GM21723 (cell line): ENCODE data around the gene LRRK1.

Experiments
- ATAC-seq: cut with Tn5 transposase; IDR thresholded peaks from one replicate; pipeline ENCODE4 v1.9.1; 2021; ENCODE audit warnings: mild to moderate bottlenecking, moderate library complexity; ENCODE audit not compliant: unreplicated experiment

The LRRK1 gene

DNA sequence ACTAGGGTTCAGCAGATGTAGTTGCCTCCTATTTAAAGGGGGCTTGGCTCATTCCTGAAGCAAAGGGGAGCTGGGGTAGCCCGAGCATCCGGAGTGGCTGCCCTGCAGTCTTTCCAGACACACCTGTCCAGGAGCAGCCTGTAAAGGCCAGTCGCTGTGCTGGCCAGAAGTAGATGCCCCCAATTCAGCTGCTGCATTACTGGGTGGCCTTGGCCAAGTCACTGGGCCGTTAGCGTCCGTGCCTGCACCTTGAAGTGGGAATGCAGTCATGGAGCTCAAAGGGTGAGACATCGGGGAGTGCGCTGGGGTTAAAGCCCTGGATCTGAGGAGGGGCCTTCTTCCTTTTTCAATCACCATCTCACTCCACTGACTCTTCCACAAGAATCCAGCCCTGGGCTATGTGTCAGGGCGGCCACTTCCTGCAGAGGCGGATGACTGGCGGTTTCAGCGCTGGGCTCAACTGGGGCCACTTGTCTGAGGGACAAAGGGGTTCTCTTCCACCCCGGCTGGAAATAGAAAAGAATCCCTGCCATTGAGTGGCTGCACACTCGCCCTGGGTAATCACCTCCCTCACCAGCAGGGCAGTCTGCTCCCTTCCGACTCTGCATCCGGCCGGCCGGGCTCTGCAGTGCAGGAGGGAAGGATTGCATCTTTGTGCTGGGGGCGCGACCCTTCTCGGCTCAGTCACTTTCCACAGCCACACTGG is 27.7 kb upstream of the LRRK1 start:
- no peak for ATAC-seq

DNA sequence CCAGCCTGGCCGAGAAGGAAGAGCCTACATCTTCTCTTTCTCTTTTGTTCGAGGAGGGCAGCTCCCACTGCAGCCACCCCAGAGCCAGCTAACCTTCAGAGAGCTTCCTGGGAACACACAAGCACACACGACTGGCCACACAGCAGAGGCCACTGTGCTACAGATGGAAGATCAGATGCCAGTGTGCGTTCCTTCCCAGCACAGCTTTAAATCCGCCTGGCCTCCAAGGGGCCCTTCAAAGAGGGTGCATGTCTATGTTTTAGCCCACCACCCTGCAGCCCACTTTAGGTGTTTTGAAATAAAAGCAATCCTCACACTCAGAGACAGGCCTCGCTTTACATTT is 27.2 kb upstream of the LRRK1 start:
- ATAC-seq: no peak

DNA sequence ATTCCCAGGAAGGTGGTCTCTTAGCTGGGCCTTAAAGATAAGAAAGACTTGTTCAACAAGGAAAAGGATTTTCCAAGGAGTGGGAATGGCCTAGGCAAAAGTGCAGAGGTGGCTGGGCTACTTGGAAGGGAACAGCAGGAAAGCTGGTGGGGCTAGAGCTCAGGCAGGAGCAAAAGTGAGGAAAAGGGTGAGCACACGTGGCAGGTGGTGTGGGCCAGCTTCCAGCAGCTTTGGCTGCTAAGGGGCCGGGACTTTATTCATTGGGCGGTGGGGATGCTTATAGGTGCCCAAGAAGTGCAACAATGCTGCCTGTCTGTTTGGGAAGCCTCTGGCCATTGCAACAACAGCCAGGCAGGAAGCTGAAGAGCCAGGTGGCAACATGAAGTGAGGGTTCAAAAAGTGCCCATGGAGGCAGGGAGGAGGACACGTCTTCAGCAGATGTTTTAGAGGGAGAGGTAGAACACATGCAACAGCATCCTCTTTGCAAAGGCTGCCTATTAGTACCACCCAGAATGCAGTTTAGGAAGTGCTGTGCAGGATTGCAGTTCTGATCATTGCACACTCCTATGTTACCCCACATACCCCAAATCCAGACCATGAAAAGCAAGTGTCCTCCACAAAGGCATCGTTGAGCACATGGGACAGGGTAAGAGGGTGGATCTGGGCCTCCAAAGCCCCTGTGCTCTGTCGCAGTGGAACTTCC is 25.7 kb upstream of the LRRK1 start:
- ATAC-seq: no peak

DNA sequence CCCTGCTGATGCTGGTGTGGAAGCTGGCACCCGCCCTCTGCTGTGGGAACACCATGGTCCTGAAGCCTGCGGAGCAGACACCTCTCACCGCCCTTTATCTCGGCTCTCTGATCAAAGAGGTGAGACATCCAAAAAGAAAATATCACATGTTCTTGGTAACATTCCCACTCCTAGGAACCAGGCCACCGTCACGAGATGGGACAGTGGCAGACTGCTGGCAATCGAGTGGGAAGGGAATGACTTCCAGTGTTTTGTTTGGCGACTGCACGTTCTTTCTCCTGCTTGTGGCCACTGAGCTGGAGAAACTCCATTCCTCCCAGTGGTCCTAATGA is 25.2 kb upstream of the LRRK1 start:
- ATAC-seq: no peak

DNA sequence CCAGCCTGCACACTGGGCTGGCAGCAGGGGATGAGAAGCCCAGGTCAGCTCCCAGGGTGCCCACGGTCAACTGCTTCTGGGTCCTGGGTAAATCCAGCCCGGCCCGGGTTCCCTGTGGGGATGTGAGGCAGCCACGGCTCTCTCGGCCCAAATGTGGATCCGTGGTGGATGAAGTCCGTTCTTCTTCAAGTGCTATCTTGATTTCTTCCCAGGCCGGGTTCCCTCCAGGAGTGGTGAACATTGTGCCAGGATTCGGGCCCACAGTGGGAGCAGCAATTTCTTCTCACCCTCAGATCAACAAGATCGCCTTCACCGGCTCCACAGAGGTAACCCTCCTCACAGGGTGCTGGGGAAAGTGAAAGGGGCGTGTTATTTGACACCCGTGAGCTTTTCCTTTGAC is 23.4 kb upstream of the LRRK1 start:
- ATAC-seq: no peak

DNA sequence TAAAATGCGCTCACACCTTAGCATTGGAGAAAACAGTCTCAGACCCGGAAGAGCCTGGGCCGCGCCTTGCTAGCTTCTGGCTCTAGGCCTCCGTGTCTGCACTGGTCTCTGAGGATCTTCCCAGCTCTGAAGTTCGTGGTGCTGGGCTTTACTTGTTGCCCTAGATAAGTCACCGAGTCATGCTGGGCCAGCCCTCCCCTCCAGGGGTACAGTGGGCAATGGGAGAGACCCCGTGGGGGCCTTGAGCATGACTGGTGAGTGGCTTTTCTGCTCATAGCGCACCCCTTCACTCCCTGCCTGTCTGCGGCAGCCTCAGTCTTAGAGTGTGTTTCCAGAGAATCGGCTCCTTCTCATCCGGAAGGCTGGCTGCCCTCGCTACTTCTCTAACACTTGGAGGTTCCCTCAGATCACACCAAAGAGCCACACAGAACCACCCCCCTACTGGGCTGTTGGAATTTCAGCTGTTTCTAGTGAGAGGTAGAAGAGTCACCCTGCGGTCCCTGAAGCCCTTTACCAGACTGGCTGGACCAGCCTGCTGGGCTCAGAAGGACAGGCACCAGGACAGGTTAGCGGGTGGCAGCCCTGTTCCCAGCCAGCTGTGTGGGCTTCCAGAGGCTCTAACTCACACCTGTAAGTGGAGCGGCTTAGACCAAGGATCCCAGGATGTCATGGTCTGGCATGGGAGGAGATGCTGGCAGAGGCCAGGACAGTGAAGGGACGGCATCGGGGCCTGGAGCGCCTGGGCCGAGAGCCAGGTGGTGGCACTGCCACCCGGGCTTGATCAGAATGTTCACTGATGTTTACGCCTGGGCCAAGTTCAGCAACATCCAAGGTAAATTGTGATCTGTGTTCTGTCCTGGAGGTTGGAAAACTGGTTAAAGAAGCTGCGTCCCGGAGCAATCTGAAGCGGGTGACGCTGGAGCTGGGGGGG is 21.7 kb upstream of the LRRK1 start:
- no peak for ATAC-seq

DNA sequence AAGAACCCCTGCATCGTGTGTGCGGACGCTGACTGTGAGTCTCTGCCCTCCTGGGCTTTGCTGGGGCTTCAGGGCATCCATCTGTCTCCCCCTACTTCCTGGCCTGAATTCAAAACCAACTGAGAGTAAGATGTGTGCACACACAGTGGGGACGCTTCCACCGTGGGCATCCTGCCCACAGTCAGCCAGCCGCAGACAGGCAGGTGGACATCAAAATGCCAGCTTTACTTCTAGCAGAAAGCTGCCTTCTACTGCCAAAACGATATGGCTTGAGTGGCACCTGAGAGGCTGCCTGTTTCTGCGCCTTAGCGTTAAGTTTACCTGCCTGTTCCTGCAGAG is 21.0 kb upstream of the LRRK1 start:
- ATAC-seq: no peak

DNA sequence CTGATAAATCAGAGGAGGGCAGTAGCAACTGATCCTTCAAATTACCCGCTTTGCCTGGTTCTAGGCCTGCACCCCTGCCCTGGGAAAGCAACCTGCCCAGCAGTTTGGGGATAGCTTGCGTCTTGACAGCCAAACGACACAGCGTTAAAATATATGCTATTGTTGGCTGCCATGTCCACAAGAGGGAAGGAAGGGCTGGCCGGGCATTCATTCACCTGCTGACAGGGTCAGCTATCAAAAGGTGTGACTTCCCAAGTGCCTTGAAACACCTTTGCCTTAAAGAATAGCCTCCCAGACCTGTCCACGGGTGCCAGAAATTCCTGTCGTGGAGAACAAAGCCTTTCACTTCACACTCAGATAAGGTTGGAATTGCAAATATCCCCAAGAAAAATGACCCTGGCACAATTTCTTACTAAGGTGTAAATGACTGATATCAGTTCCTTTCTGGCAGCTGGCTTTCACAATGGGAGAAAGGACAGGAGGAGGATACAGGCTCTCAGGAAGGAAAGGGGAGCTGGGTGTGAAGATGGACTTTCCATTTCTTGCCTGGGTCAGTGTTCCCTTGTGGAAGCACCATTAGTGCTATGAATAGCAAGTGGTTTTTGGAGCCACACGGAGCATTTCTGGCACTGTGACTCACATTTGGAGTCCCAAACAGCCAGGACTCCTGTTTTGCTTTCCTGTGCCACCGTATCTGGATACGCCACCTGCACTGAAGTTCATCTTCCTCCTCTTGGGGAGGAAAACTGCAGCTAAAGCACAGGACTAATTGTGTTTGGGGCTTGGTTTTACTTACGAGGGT is 20.3 kb upstream of the LRRK1 start:
- no peak for ATAC-seq

DNA sequence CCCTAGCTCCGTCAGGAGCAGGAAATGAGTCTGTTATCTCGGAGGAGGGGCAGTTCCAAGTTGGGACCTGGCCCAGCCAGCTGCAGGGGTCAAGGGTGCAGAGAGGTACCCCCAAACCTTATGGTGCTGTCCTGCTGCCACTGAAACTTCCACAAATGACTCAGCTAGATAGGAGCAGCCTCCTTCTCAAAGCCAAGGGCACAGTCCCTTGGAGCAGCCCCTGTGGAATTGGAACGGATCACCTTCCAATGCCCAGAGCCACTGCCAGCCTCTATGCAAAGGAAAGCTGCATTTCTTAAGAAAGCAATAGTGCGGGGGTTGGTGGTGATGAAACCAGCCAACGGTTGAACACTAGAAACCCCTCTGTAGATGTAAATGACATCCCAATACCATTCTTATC is 19.6 kb upstream of the LRRK1 start:
- no peak for ATAC-seq

DNA sequence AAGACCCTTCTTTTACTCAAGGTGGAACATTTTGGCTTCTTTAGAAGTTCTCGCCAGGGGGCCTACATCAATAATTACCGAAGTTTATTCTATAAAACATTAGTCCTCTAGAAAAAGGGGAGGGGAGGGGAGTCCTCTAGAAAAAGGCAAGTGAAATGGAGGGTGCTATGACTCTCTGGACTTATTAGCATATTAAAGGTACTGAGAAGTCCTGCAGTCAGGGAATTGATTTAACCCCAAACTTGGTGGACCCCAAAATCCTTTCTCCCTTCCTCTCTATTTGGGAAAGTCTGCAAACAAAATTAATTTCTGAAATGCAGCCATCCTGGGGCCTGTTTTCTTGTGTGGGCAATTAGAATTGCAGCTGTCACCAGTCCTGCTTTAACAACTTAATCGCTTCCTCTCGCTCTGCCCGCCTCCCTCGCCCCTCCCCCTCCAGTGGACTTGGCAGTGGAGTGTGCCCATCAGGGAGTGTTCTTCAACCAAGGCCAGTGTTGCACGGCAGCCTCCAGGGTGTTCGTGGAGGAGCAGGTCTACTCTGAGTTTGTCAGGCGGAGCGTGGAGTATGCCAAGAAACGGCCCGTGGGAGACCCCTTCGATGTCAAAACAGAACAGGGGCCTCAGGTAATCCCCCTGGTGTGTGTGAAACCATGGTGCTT is 18.9 kb upstream of the LRRK1 start:
- no peak for ATAC-seq

DNA sequence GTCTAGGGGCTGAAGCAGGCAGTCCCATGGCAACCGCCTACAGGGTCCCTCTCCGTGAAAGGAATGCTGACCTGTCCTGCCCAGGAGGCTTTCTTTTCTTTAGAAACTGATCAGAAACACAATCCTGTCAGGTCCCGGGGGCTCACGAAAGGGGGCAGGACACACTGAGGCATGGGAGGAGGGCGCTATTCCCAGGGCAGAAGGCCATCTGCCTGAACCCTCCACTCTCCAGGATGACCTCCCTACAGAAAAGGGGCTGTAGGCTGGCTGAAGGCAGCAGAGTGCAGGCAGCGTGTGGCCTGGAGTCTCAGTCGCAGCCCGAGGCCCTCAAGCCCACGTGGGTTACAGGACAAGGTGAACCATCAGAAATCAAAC is 18.4 kb upstream of the LRRK1 start:
- ATAC-seq: no peak

DNA sequence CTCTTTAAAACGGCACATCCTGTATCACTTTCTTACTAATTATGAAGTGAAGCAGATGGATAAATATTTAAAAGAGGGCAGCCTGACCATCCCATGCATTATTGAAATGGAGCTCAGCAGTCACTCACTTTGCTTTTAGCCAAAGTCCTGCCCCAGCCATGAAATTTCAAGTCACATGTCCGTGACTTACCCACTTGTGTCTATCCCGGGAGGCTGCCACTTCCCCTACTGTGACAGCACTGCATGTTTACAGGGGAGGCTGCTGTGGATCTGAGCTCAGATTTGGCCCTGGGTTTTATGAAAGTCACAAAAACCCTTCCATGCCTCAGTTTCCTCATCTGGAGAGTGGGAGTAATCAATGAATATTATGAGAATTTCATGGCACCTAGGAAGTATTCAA is 17.9 kb upstream of the LRRK1 start:
- ATAC-seq: no peak

DNA sequence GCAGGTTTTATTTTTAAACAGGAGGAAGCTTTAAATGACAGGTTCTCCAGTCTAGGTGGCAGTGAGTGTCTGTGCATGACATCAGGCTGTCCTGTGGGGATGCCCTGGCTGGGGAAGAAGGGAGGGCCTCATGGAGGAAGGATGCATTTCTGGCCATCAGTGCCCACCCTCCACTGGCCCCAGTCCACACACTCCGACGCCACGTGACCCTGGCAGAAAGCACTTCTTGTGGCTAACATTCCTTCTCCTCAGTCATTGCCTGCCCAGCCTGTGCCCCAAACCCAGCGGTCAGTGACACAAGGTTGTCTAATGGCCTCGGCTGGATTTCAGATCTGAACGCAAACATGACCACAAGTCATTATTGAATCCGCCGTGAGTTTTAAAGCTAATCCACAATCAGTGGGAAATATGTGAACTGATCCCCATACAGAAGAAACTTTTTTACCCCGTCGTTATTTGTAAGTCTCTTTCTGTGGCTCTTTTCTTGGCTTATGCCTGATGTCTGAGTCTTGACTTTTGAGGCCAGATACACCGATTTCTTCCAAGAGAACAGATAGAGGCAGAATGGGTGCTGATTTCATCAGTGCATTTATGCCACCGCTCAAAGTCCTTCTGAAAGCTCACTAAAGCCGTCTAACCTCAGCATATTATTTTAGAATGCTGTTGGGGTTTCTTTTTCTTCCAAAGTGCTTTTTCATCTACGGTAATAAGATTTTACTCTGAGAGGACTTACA is 17.3 kb upstream of the LRRK1 start:
- ATAC-seq: no peak

DNA sequence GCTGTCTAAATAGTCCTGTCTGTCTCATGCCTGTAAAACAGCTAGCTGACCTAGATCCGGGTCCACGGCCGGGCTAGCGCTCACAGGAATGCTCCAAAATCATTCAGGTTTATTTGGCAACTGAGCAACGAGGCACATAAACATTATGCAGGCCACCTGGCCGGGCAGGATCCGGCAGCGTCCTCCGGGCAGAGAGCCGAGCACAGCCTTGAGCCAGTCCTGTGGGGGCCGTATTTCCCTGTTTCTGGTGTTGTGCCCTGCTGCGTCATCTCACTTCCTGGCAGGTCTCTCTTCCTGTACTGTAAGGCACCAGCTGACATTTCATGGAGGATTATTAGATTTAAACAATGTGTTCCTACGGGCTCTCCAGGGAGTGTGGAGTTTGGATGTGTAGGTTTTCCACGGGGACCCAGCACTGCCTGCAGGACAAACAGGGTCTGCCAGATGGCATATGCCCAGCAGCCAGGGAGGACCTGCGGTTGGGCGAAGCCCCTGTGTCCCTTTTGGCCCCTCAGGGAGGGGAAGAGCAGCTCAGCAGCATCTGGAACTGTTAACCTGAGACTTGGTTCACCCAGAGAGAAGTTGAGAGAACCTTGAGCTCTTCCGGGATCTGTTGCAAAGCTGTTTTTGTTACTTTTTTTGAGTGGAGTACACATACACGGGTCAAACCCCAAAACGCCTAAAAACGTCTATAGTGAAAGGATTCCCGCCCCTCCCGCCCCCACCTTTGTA is 16.6 kb upstream of the LRRK1 start:
- ATAC-seq: no peak

DNA sequence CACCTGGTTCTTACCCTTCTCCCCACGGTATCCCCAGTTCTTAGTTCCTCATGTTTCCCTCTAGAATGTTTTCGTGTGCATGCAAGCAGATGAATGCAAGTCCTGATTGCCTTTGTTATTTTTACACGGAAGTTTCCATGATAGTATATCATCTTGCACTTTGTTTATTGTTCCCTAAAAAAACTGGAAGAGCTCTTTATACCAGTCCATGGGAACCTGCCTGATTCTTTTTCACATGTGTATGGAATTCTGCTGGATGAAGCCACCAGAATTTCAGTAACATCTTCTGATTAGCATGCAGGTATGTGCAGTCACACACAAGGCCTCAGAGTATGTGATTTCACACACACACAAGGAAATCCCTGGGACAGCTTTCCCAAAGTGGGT is 16.0 kb upstream of the LRRK1 start:
- ATAC-seq: no peak

DNA sequence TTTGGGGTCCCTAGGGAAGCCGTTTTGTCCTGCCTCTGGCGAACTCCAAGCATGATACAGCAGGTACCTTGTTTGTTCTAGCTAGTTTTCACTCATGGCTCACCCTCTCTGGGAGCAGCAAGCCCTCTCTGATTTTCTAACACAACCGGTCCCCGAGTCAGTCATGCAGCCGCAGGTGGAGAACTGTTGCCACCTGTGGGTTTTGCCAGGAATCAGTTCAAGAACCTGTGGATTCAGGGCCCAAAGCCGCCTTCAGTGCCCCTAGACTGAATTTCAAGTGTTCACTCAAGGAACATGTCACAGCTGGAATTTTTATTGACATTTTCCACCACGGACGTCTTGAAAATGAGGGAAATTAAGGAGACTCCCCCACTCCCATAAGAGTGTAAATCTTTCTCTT is 13.3 kb upstream of the LRRK1 start:
- no peak for ATAC-seq

DNA sequence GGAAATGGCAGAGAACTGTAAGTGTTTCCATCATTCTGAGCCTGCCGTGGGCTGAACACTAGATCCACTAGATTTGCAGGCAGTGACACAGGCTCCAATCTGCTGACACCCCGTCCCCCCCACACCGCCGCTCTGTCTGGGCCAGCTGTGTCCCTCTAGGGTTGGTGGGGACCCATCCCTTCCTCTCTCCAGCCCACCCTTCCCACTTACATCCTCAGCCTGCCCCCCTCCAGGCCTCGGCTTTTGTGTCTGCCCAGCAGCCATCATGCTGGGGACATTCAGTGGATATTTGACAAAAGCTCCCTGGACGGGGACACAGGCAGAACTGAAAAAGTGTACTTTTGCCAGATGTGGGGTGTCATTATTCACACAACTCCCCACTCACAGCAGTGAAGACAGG is 10.7 kb upstream of the LRRK1 start:
- ATAC-seq: no peak

DNA sequence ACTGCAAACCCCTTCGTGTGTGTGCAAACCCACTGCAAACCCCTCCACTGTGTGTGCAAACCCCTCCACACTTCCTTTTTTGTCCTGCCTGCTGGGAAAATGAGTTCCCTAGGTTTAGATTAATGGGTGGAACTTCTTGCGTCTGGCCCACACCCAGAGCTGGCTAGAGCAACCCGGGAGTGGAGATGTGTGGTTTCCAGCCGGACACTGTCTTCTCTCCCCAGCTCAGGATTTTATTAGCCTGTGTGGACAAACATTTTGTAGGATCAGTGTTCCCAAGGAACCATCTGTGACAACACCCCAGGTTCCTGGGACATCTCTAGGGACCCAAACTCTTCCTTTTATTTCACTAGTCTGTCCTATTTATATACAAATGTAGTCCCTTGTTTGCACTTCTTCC is 9.6 kb upstream of the LRRK1 start:
- ATAC-seq: no peak
